Measurements from ENCODE around the gene SIX2. TPM values are rescaled to one million over a fixed set of nuclear protein-coding genes. Genes with fewer than 3 reads are reported as not detected.
A peak's percentile ranks its signal among the peaks of the same experiment; 100 is the strongest.

SIX2 gene
- total and polyA plus RNA-seq, 2 of the 8 experiments (the other 6 are each of a cell fraction or from before 2014, with no cell fraction given) = 0.47 to 1.0 TPM

- Histone ChIP-seq H3K4me3 (ENCODE audit: extremely low read depth in 1 of 4, insufficient read depth in 2 of 4, low read depth in 3 of 4, low read length in 4 of 4) (peak overlapping the region in 3 of 4 experiments; percentile 41 to 57 (median 48); a peak in 4 of 8 replicates), H3K23me2 (ENCODE audit: low read depth, low read length) (peaks cover 19% of the 10 kb centered on the region; the same call in 1 of the 2 replicates), H3K9me3 (ENCODE audit: insufficient read depth in 2 of 2, low read depth in 1 of 2, low read length in 1 of 2) (no peaks in the 10 kb centered on the region), H4K8ac (ENCODE audit: extremely low read depth, insufficient read depth, low read length) (no peak overlapping the region), H2BK15ac (ENCODE audit: low read length) (no peak overlapping the region), H3K23ac (ENCODE audit: insufficient read length) (no peak overlapping the region), H3K4me1 (replicated peaks in 1 of 4; ENCODE audit: control insufficient read depth in 3 of 4, insufficient read depth in 4 of 4, low read length in 3 of 4) (peaks cover 0 to 21% (median 18%) of the 10 kb centered on the region in 4 experiments; a peak in 5 of 7 replicates), H3K56ac (replicated peaks; ENCODE audit: insufficient read length, low read depth, low read length) (no peak overlapping the region), H4K5ac (ENCODE audit: insufficient read length, low read depth, low read length) (no peak overlapping the region), H3K4ac (replicated peaks; ENCODE audit: insufficient read length, low read depth, low read length) (no peak overlapping the region), H2BK120ac (replicated peaks; ENCODE audit: low read depth, low read length) (no peak overlapping the region), H2BK5ac (ENCODE audit: low read depth, low read length) (no peak overlapping the region), H3K36me3 (ENCODE audit: control insufficient read depth in 2 of 4, insufficient read depth in 4 of 4, low read length in 3 of 4) (peaks cover 0 to 5% (median 0%) of the 10 kb centered on the region in 4 experiments; a peak in 1 of 8 replicates), H2BK20ac (ENCODE audit: low read length) (no peak overlapping the region), H2AFZ (ENCODE audit: low read length) (no peak overlapping the region), H2AK5ac (ENCODE audit: low read depth, low read length) (no peak overlapping the region), H3K9ac (replicated peaks in 1 of 4; ENCODE audit: extremely low read depth in 1 of 4, low read depth in 3 of 4, low read length in 3 of 4) (no peak overlapping the region), H3K14ac (ENCODE audit: insufficient read length) (no peak overlapping the region), H4K91ac (replicated peaks; ENCODE audit: insufficient read length, low read length) (no peak overlapping the region), H3K27me3 (replicated peaks in 1 of 4; ENCODE audit: control insufficient read depth in 3 of 4, extremely low read depth in 1 of 4, insufficient read depth in 3 of 4, low read length in 3 of 4) (peaks cover 80 to 94% (median 90%) of the 10 kb centered on the region in 4 experiments), H4K20me1 (replicated peaks in 1 of 2; ENCODE audit: control insufficient read depth in 1 of 2, insufficient read depth in 2 of 2, low read length in 2 of 2) (peaks cover 3 to 25% of the 10 kb centered on the region in 2 experiments), H2BK12ac (ENCODE audit: low read depth, low read length) (no peak overlapping the region), H3K79me2 (ENCODE audit: control insufficient read depth in 1 of 2, insufficient read depth in 2 of 2, low read length in 2 of 2) (no peaks in the 10 kb centered on the region), H3K18ac (ENCODE audit: extremely low read depth, low read length) (no peak overlapping the region), H3K27ac (ENCODE audit: low read depth, low read length) (no peak overlapping the region), H3K4me2 (ENCODE audit: insufficient read depth in 1 of 2, low read depth in 2 of 2, low read length in 2 of 2) (peak overlapping the region; percentile 84 to 85), H3K79me1 (ENCODE audit: low read depth, low read length) (no peaks in the 10 kb centered on the region)
- ChIA-PET CTCF (ENCODE audit: partially characterized antibody) (interaction anchor here (0.6 to 8.0 kb wide), 17 partner anchors 9 to 576 kb away, joined by 3 to 105 read pairs (median 4); no protein-coding TSS in a partner anchor), POLR2A (ENCODE audit: partially characterized antibody) (interaction anchor here (1.1 to 4.1 kb wide), 3 partner anchors 12 to 31 kb away, joined by 3 to 20 read pairs (median 3); no protein-coding TSS in a partner anchor)
- no peak for FAIRE-seq
- WGBS, 2 experiments (ENCODE audit: extremely low coverage in 1 of 2, insufficient coverage in 1 of 2, insufficient read length in 1 of 2, insufficient replicate concordance in 2 of 2, low coverage in 1 of 2, low lambda C conversion rate in 2 of 2, missing lambda C conversion rate in 1 of 2) = 5% methylated on average over 9 of the region's 9 CpGs; no CpG with 5 or more reads in 1 of the 2 experiments
- peak in 1 of 2 experiments; percentile 67 for DNase-seq (ENCODE audit: low read depth in 1 of 2, low spot score in 2 of 2)
- no peak for TF ChIP-seq JUND (IDR thresholded peaks at IDR 0.05; ENCODE audit: low read length)
- no peak for TF ChIP-seq HDAC2 (IDR thresholded peaks at IDR 0.05; ENCODE audit: borderline replicate concordance in 1 of 2, low read depth in 2 of 2, low read length in 2 of 2)
- TF ChIP-seq MAFK (IDR thresholded peaks at IDR 0.05; ENCODE audit: low read depth, low read length) = no peak
- TF ChIP-seq NANOG (IDR thresholded peaks at IDR 0.05; ENCODE audit: insufficient read depth, low read depth, low read length, poor library complexity, severe bottlenecking) = no peak
- TF ChIP-seq, protein P1, sequence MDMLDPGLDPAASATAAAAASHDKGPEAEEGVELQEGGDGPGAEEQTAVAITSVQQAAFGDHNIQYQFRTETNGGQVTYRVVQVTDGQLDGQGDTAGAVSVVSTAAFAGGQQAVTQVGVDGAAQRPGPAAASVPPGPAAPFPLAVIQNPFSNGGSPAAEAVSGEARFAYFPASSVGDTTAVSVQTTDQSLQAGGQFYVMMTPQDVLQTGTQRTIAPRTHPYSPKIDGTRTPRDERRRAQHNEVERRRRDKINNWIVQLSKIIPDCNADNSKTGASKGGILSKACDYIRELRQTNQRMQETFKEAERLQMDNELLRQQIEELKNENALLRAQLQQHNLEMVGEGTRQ (IDR thresholded peaks at IDR 0.05; ENCODE audit: low read length) = no peak
- TF ChIP-seq, protein P2, sequence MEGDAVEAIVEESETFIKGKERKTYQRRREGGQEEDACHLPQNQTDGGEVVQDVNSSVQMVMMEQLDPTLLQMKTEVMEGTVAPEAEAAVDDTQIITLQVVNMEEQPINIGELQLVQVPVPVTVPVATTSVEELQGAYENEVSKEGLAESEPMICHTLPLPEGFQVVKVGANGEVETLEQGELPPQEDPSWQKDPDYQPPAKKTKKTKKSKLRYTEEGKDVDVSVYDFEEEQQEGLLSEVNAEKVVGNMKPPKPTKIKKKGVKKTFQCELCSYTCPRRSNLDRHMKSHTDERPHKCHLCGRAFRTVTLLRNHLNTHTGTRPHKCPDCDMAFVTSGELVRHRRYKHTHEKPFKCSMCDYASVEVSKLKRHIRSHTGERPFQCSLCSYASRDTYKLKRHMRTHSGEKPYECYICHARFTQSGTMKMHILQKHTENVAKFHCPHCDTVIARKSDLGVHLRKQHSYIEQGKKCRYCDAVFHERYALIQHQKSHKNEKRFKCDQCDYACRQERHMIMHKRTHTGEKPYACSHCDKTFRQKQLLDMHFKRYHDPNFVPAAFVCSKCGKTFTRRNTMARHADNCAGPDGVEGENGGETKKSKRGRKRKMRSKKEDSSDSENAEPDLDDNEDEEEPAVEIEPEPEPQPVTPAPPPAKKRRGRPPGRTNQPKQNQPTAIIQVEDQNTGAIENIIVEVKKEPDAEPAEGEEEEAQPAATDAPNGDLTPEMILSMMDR (IDR thresholded peaks at IDR 0.05; ENCODE audit: control extremely low read depth in 1 of 3, insufficient read depth in 1 of 3, low read depth in 1 of 3, low read length in 3 of 3) = peak in 2 of 3 experiments; percentile 38 to 60; a peak in 3 of 4 replicates
- peak in 1 of 2 experiments; percentile 25; a peak in 1 of 4 replicates for TF ChIP-seq RAD21 (IDR thresholded peaks at IDR 0.05 in 1 of 2, conservative IDR thresholded peaks at IDR 0.05 in 1 of 2; ENCODE audit: low read depth in 2 of 2, low read length in 2 of 2)
These were observed 7.3 kb downstream of the SIX2 start for GRCh38 chr2:45001869-45002385.
